SK-N-MC (cell line): ENCODE results near the gene FAM234A.

Source experiments
- DNase-seq: peaks from one replicate; pipeline ENCODE4 v3.0.0-alpha.2; 2011; ENCODE audit warnings: low read depth, low spot score
- H3K27ac ChIP-seq: fragments of 200-600 bp; sonication (generic); 2 replicates; pipeline ENCODE4 v1.5.1; 2016; ENCODE audit warnings: mixed run types
- H3K36me3 ChIP-seq: fragments of 200-600 bp; sonication (generic); 2 replicates; pipeline ENCODE4 v1.6.1; 2017; ENCODE audit warnings: antibody characterized with exemption, low read length, mixed read lengths; ENCODE audit not compliant: insufficient read depth
- H3K4me3 ChIP-seq: fragments of 200-600 bp; sonication (generic); 2 replicates; pipeline ENCODE4 v1.5.1; 2016
- H3K9ac ChIP-seq: fragments of 200-600 bp; sonication (generic); 2 replicates; pipeline ENCODE4 v1.8.0; 2017; ENCODE audit warnings: mixed run types, mixed read lengths; ENCODE audit not compliant: insufficient read length
- H3K9me3 ChIP-seq: fragments of 200-600 bp; sonication (generic); 2 replicates; pipeline ENCODE4 v1.6.1; 2017; ENCODE audit warnings: low read depth, mild to moderate bottlenecking, antibody characterized with exemption, low read length, moderate library complexity, mixed read lengths
- EZH2 ChIP-seq: fragments of 200-600 bp; sonication (generic); IDR thresholded peaks from one replicate; pipeline ENCODE4 v1.6.1; 2017; ENCODE audit warnings: antibody characterized with exemption
- FOXP2 ChIP-seq: optimal IDR thresholded peaks from 2 replicates; pipeline ENCODE3; 2011; ENCODE audit warnings: mild to moderate bottlenecking, moderate library complexity; ENCODE audit not compliant: insufficient read depth; ENCODE audit errors: extremely low read length, control extremely low read depth
- POLR2AphosphoS5 ChIP-seq: IDR thresholded peaks from 2 replicates; pipeline ENCODE4 v1.6.1; 2012; ENCODE audit warnings: mild to moderate bottlenecking, low read depth, low read length, borderline replicate concordance

FAM234A gene

DNA sequence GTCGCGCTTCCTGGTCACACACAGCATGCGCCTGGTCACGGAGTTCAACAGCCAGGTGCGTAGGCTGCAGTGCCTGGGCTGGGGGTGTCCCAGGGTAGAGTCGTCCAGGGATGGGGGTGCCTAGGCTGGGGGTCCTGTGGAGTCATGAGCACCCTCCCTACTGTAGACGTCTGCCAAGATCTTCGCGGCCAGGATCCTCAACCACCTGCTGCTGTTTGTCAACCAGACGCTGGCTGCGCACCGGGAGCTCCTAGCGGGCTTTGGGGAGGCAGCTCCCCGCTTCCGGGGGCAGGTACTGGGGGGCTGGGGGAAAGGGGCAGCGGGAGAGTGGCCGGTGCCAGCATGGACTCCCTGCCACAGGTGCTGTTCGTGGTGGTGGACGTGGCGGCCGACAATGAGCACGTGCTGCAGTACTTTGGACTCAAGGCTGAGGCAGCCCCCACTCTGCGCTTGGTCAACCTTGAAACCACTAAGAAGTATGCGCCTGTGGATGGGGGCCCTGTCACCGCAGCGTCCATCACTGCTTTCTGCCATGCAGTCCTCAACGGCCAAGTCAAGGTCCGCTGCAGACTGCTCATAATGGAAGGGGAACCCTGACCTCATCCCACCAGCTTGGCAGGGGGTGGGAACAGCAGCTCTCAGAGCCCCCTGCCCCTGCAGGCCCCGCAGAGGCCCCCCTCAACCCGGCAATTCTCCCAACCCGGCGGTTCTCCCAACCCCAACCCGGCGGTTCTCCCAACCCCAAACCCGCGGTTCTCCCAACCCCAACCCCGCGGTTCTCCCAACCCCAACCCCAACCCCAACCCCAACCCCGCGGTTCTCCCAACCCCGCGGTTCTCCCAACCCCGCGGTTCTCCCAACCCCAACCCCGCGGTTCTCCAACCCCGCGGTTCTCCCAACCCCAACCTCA lies 50.8 kb downstream of the FAM234A start:
- TF ChIP-seq FOXP2 (no peak), EZH2 (no peak), POLR2AphosphoS5 (no peak)
- DNase-seq, result no peak
- no peak overlapping the region for H3K9ac ChIP-seq
- H3K9me3 ChIP-seq, result no peaks in the 10 kb centered on the region
- H3K27ac ChIP-seq, result no peak overlapping the region
- no peaks in the 10 kb centered on the region for H3K36me3 ChIP-seq
- no peak overlapping the region for H3K4me3 ChIP-seq

DNA sequence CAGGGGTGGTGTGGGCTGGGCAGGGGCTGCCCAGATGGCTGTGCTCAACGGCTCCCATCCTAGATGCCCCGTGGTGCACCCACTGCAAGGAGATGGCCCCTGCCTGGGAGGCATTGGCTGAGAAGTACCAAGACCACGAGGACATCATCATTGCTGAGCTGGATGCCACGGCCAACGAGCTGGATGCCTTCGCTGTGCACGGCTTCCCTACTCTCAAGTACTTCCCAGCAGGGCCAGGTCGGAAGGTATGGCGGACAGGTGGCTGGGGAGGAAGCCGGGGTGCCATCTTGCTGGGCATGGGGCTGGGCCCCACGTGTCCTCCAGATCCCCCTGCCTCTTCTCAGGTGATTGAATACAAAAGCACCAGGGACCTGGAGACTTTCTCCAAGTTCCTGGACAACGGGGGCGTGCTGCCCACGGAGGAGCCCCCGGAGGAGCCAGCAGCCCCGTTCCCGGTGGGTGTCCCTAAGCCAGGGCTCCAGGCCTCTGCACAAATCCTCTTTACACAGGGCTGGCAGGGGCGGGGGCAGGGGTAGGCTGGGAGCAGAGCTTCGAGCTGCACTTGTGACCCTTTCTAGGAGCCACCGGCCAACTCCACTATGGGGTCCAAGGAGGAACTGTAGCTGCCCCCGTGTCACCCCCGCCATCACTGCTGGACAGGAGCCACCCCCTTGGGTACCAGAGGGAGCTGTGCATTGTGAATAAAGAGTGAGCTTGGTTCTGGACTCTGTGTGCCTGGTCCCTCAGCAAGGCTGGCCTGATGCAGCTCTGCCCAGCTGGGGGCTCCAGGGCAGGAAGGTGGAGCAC lies 52.1 kb downstream of the FAM234A start:
- DNase-seq, result no peak
- Histone ChIP-seq H3K4me3 (no peak overlapping the region), H3K36me3 (no peaks in the 10 kb centered on the region; the same call in 1 of the 2 replicates), H3K9ac (no peak overlapping the region), H3K27ac (no peak overlapping the region), H3K9me3 (no peaks in the 10 kb centered on the region)
- no peak for TF ChIP-seq FOXP2
- TF ChIP-seq EZH2, result no peak
- TF ChIP-seq POLR2AphosphoS5, result no peak

DNA sequence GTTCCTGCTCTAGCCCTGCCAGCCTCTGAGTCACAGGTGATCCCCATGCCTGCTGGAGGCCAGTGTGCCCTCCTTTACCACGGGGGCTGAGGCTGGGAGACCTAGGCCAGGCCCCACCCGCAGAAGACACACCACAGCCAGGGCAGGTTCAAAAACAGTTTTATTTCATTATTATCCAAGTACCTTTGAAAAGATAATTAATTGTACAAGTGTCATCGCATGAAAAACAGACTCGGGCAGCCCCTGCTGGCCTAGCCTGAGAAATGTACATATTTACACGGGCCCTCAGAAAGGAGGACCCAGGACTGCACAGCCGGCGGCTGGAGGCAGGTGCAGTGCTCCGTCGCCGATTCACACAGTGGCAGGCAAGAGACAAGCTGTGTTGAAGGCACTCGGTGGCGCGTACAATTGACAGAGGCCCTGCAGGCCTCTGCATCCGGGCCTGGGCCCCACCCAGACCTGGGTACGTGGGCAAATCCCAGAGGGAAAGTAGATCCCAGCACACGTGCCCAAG lies 52.7 kb downstream of the FAM234A start:
- no peak for DNase-seq
- H3K9ac ChIP-seq, result no peak overlapping the region
- no peaks in the 10 kb centered on the region for H3K9me3 ChIP-seq
- H3K36me3 ChIP-seq, result no peaks in the 10 kb centered on the region; the same call in 1 of the 2 replicates
- H3K4me3 ChIP-seq, result no peak overlapping the region
- TF ChIP-seq POLR2AphosphoS5, result no peak
- no peak for TF ChIP-seq FOXP2
- no peak for TF ChIP-seq EZH2
- no peak overlapping the region for H3K27ac ChIP-seq

DNA sequence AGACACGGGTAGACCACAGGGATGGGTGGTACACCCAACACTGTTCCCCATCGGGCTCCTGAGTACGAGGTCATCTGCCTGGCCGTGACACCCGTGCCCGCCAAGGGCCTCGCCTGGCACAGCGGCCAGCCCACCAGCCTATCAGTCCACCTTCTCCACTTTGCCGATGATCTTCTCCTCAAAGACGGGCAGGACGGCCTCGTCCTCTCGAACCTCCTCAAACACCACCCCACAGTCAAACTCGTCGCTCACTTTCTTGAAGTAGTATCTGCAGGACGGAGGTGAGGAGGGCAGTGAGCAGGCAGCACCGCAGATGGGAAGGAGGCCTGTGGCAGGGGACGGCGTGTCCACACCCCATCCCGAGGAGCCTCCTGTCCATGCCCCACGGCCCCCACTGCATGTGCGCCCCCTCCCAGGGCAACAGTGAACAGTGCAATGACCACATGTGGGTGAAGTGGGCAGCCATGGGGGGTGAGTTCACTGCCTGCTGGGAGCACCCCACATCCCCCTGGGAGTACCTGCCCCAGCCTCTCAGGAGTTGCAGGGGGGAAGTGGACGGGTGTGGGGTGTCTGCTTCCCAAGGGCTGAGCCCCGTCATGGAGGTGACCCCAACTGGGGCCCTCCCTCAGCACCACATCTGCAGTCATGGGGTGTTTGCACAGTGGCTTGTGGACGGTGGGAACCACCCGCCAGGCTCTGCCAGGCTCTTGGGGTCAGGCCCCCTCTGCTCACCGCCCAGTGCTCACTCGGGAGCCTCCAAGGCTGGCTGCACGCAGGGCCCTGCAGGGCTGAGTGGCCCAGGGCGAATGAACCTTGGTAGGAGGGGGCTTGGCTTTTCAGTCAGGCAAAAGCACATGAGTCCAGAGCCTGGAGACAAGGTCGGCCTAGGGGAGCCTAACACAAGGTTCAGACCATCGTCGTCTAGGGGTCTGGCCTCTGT lies 53.6 kb downstream of the FAM234A start:
- Histone ChIP-seq H3K36me3 (no peaks in the 10 kb centered on the region; the same call in 1 of the 2 replicates), H3K4me3 (no peak overlapping the region), H3K9me3 (no peaks in the 10 kb centered on the region), H3K27ac (no peak overlapping the region), H3K9ac (no peak overlapping the region)
- DNase-seq, result no peak
- no peak for TF ChIP-seq POLR2AphosphoS5
- no peak for TF ChIP-seq EZH2
- TF ChIP-seq FOXP2, result no peak

DNA sequence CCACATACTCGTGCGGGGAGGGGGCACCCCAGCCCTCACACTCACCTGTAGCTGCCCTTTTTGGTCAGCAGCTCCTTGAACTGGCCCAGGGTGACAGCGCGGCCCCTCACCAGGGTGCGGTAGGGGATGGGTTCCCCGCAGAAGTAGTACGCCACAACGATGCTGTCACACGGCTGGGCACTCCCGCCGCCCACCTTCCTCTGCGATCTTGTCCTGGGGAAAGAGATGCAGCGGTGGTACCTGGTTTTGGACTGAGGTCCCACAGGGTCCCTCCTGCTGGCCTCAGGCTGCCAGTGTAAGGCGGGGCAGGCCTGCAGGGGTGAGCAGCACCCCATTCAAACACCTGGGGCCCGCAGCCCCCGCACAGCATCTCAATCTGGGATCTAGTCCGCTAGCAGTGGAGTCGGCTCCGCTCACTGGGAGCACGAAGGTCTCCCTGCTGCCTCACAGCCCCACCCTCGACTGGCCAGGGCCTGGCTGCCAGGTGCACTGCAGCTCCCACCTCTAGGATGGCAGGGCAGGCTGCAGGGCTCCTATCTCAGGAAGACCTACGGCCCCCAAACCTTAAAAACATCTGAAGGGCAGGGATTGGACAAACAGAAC lies 54.9 kb downstream of the FAM234A start:
- no peak for DNase-seq
- Histone ChIP-seq H3K4me3 (no peak overlapping the region), H3K9me3 (no peaks in the 10 kb centered on the region), H3K27ac (no peak overlapping the region), H3K9ac (no peak overlapping the region), H3K36me3 (no peaks in the 10 kb centered on the region; the same call in 1 of the 2 replicates)
- no peak for TF ChIP-seq POLR2AphosphoS5

GRCh38 chr16:290015-290680 lies 55.5 kb downstream of the FAM234A start:
- Histone ChIP-seq H3K4me3 (no peak overlapping the region), H3K9me3 (no peaks in the 10 kb centered on the region), H3K9ac (no peak overlapping the region), H3K36me3 (no peaks in the 10 kb centered on the region; the same call in 1 of the 2 replicates), H3K27ac (no peak overlapping the region)
- no peak for DNase-seq
- TF ChIP-seq POLR2AphosphoS5, result no peak
- no peak for TF ChIP-seq FOXP2
- TF ChIP-seq EZH2, result no peak

GRCh38 chr16:290681-291405 lies 56.2 kb downstream of the FAM234A start:
- no peak for DNase-seq
- no peaks in the 10 kb centered on the region; the same call in 1 of the 2 replicates for H3K36me3 ChIP-seq
- H3K9me3 ChIP-seq, result no peaks in the 10 kb centered on the region
- H3K9ac ChIP-seq, result no peak overlapping the region
- no peak overlapping the region for H3K27ac ChIP-seq
- H3K4me3 ChIP-seq, result no peak overlapping the region
- TF ChIP-seq POLR2AphosphoS5, result no peak
- TF ChIP-seq FOXP2, result no peak
- TF ChIP-seq EZH2, result no peak
